ENCODE data around the gene ZFAND3.

The ZFAND3 gene

DNA sequence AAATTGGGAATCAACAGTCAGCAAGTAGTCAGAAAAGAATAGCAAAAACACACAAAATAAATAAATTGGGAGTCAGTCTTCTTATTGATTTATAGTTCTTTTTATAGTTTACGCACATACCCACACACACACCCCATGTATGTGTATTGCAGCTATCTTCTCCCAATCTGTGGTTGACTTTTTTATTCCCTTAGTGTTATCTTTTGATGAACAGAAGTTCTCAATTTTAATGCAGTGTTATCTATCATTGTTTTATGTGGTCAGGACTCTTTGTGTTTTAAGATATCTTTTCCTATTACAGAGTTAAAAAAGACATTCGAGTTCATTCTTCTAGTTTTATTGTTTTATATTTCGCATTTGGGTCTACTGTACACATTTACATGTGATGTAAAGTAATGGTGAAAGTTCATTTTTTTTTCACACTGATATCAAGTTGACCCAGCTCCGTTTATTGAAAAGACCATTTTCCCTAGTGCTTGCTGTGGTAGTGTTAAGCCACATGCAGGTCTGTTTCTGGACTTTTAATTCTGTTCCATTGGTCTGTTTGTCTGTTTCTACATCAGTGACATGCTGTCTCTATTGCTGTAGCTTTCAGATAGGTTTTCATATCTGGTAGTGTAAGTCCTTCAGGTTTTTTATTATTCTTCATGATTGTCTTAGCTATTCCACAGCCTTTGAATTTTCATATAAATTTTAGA is 78.4 kb downstream of the ZFAND3 start:
- DNase-seq = no peak

DNA sequence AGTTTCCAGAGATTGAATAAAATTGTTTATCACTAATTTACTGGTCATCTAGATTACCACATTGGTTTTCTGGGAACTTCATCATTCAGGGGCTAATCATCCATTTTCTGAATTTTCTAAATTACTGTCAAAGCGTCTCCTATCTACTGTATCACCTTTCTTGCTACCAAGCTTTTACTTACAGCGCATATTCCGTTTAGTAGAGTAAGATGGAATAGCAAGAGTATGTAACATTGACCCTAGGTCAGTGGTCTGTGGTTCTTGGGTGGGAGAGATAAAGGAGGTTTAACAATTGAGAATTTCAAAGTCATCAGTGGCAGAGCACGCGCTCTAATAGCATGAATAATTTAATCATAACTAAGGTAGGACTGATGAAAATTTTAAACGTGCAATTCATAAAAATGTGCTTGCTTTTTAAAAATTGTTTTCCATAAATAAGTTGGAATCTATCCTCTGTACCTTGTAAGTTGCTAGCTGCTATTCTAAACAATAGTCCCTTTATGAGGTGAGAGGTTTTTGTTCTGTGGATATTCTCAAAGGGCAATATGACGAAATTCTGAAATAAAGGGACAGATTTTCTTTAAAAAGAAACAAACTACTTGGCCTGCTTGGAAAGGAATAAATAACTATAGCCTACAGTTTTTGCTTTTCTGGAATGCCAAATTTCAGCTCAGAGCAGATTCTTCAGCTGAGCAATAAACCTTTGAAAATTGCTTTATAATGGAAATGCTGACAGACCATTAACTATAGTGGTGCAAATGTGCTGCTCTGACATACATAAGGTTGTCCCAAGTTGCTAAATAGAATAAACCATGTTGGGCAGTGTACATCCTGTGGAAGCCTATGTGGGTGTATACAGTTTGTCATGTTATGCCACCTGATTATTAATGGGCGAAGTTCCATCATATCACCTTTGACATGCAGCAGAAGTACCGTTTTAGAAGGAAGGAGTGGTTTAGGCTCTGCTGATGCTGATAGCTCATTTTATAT is 84.1 kb downstream of the ZFAND3 start:
- no peak for DNase-seq

DNA sequence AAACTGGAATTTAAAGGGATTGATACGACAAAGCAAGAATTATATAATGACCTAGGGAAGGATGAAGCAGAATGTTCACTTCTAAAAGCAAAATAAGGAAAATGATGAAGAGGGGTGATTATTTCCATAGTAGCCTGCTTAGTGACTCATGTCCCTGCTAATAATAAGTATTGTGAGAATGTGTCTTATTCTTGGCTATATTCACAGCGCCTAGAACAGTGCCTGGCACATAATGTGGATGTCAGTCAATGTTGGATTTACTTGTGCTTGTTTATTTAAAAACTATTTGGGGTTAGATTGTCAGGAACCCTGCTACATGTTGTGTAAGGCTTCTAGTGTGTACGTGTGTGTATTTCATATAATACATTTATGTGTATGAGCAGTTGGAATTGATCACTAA is 85.1 kb downstream of the ZFAND3 start:
- no peak for DNase-seq

DNA sequence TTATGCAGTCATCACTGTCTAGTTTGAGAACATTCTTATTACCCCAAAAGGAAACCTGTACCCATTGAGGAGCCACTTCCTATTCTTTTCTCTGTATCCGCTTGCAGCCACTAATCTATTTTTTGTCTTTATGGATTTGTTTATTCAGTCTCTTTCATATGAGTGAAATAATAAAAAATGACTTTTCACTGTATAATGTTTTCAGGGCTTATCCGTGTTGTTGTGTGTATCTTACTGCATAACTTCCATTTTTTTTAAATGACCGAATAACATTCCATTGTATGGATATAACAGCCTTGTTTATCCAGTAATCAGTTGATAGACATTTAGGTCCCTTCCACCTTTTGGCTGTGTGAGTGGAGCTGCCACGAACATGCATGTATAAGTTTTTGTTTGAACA is 86.6 kb downstream of the ZFAND3 start:
- DNase-seq = no peak

DNA sequence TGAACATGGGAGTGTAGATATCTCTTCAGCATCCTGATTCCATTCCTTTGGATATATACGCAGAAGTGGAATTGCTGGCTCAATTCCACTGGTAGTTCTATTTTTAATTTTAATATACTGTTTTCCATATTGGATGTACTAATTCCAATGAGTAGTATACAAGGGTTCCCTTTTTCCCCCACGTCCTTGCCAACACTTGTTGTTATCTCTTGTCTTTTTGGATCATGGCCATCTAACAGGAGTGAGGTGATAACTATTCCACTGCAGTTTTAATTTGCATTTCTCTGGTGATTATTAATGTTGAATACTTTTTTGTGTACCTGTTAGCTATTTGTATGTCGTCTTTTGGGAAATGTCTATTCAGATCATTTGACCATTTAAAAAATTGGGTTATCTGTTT is 91.5 kb downstream of the ZFAND3 start:
- no peak for DNase-seq

DNA sequence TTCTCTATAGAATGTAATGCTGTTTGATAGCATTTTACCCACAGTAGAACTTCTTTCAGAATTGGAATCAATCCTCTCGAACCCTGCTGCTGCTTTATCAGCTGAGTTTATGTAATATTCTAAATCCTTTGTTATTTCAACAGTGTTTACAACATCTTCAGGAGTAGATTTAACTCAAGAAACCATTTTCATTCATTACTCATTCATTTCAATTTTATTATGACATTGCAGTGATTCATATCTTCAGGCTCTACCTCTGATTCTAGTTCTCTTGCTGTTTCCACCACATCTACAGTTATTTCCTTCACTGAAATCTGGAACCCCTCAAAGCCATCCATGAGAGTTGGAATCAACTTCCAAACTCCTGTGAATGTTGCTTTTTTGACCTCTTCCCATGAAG is 93.7 kb downstream of the ZFAND3 start:
- no peak for DNase-seq

DNA sequence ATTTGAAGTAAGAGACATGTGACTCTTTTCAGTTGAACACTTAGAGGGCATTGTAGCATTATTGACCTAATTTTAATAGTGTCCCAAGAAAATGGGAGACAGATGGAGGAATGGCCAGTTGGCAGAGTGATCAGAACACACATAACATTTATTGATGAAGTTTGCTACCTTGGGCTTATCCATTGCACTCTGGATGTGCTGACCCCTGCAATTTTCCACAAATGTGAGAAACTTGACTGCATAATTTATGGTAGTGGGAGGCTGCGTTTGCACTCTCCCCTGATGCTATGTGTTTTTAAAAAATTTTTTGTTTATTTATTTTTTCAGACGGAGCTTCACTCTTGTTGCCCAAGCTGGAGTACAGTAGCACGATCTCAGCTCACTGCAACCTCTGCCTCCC is 95.9 kb downstream of the ZFAND3 start:
- DNase-seq = no peak

DNA sequence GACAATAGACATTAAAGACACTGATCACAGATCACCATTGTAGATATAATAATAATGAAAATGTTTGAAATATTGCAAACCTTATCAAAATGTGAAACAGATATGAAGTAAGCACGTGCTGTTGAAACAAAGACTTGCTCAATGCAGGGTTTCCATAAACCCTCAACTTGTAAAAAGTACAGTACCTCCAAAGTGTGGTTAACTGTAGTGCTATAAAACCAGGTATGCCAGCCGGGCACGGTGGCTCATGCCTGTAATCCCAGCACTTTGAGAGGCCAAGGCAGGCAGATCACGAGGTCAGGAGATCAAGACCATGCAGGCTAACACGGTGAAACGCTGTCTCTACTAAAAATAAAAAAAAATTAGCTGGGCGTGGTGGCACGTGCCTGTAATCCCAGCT is 96.6 kb downstream of the ZFAND3 start:
- DNase-seq = no peak

DNA sequence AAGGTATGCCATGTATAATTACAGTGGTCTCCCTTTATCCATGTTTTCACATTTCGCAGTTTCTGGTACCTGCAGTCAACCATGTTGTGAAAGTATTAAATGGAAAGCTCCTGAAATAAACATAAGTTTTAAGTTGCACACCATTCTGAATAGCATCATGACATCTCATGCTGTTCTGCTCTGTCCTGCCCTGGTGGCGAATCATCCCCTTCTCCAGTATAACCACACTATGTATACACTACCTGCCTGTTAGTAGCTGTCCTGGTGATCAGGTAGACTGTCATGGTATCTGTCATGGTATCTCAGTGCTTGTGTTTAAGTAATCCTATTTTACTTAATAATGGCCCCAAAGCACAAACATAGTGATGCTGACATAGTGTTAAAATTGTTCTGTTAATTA is 97.1 kb downstream of the ZFAND3 start:
- DNase-seq = no peak

DNA sequence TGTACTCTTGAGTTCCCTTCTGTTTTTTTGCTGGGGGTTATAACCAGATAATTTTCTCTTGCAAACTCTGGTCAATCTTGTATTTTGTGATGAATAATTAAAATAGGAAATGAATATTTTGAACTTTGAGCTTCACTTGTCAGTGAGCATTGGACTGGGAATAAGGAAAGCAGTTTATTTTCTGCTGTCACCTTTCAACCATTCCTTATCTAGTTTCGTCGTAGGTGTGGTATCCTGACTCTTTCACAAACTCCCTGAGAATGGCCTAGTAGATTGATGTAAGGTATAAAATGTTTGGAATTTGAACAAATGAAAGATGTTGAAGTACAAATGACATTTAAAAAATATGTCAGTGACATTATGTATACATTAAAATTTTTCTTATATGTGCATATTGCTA is 98.0 kb downstream of the ZFAND3 start:
- no peak for DNase-seq

DNA sequence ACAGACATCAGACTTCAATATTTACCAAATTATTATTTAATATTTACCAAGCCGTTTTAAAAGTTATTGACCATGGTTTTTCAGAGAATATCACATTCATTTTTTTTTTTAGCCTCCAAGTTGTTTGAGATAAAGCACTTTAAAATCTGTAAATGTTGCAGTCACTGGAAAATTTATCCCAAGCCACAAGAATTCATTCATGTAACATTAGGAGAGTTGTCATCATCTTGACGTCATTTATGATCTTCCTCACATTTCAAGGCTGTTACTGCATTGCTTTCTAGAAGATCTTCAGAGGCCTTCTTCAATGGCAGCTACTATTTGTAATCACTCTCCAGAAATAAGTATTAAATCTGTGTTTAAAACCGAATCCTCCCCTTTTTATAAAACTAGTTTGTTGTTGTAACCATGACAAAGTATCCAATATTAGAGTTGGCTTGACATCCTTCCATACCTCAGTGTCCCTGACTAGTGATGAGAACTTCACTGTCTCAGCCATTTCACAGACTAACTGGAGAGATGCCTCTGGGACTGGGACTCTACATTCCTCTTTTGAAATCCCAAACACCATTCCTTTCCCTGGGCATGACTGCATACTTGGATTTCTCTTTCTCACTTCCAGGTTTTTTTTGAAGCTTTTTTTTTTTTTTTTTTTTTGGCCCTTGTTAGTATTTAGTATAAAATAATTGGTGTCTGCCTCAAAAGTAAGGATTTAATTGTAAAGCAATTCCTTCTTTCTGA is 100.1 kb downstream of the ZFAND3 start:
- DNase-seq = no peak

DNA sequence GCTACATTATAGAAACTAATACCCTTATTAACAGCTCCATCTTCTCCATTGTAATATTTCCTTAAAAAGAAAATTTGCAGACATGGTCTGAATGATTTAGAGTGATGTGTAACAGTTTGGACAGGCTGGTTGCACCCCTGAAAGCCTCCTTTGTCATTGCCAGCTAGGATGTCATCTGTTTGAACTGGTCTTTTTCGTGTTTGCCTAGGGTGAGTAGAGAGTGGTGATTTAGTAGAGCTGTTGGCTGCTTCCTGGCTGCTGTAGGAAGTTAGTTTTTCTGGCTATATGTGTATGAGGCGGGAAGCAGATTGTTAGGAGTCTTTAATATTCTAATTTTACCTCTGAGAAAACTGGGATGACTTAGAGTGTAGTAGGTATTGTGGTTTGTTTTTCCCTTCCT is 101.1 kb downstream of the ZFAND3 start:
- DNase-seq = no peak

DNA sequence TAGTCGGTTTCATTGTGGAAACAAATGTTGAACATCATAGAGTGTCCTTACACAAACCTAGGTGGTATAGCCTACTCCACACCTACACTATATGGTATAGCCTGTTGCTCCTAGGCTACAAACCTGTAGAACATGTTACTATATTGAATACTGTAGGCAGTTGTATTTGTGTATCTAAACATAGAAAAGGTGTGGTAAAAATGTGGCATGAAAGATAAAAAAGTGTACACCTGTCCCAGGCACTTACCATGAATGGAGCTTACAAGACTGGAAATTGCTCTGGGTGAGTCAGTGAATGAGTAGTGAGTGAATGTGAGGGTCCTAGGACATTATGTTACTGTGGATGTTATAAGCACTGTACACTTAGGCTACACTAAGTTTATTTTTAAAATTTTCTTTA is 103.0 kb downstream of the ZFAND3 start:
- DNase-seq = no peak

DNA sequence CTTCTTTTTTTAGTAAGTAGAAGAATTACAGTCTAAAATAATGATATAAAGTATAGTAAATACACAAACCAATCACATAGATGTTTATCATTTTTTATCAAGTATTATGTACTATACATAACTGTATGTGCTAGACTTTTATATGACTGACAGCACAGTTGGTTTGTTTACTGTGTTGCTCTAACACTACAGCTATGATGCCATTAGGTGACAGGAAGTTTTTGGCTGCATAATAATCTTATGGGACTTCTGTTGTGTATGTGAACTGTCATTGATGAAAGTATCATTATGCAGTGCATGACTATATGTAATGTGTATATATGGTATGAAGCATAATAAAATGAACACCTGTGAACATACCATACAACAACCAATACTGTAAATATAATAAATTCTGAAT is 104.0 kb downstream of the ZFAND3 start:
- DNase-seq = no peak

DNA sequence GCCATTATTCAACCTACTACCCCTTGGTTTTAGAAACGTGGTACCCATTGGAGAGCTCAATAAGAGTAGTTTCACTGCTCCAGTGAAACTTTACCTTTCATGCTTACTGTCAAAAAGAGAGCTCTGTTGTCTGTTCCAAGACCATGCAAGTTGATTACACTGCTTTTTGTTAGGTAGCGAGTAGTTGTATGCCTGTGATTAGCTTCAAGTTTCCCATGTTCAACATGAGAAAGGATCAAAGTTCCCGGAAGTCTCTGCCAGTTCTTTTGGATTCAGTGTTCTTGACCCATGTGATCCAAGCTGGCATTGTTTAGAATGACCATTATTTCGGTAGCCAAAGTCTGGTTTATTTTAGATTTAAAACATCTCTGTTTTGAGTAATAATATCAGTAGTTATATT is 107.1 kb downstream of the ZFAND3 start:
- no peak for DNase-seq

DNA sequence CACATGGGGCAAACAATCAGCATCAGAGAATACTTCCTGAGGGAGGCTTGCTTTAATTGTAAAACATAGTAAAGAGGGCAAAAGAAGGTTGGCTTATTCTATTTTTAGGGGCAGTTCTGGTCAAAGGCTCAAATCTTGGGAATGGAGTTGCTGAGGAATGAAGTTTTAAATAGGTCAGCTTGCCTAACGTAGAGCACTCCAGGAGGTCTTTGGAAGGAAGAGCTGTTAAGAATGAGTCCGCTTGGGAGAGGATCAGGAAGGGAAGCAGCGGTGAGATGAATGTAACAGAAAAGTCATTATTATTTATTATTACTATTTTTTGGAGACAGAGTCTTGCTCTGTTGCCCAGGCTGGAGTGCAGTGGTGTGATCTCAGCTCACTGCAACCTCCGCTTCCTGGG is 108.7 kb downstream of the ZFAND3 start:
- DNase-seq = no peak

DNA sequence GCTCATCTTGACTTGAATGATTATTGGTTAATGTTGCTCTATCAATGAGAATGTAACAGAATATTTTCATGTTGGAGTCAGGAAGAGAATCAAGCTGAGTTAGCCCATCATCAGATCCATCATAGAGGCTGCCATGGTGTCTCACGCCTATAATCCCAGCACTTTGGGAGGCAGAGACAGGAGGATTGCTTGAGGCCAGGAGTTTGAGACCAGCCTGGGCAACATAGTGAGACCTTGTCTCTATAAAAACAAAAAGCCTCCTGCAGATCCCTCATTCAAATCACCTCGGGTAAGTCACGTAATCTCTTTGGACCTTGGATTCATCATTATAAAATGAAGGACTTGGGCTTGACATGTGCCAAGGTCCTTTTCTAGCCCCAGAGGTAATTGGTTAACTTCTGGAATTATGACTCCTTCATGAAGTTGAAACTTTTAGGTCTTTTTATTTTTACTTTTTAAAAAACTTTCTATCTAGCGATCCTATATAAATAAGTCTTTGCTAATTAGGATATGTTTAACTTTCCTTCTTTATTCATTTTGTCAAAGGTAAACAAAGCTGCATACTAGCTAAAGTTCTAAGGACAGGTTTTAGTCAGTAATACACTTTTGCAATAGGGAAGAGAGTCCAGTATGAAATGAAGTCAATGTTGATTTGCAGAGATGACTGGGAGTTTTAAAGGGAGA is 110.9 kb downstream of the ZFAND3 start:
- DNase-seq = no peak

DNA sequence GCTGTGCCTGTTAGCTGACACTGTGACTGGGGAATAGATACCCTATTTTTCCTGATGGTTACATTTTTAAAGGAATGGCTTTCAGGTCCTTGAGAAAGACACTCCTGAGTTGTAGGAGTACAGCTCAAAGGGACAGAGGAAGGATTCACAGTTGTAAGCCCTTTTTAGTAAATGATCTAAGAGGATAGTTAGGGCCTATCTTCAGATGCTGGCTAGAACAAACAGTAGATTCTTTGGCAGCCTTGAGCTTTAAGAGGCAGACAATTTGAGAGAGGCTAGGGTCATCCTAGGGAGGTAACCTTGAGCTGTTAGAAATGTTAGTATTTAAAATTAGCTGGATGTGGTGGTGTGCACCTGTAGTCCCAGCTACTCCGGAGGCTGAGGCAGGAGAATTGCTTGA is 111.5 kb downstream of the ZFAND3 start:
- DNase-seq = no peak

DNA sequence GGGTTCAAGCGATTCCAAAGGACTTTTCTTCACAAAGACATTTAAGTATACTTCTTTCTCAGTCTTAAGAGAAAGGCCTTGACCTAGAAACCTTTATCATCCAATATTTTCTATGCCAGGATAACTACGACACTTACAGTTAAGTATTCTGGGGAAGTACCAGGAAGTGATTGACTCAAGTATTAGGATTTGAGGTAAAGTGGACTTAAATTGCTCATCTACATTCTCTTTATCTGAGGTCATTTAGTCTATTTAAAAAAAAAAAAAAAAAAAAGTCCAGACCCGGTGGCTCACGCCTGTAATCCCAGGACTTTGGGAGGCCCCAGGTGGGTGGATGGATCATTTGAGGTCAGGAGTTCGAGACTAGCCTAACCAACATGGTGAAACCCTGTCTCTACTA is 114.7 kb downstream of the ZFAND3 start:
- DNase-seq = no peak

DNA sequence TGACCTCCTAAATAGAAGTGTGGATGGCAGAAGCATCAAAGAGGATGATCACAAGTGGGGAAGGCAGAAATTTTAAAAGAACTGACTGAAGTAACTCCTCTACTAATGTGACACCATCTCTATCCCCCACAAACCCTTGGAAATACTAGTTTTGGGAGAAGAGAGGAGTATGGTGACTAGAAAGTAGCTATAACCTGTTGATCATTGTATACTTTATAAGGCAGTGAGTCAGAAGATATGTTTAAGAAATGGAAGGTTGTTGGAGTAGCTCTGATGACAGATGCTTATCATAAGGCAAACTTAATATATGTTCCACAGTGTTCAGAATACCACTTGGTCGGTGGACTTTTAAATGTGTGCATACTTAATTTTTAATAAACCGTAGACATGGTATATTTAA is 116.6 kb downstream of the ZFAND3 start:
- DNase-seq = no peak

DNA sequence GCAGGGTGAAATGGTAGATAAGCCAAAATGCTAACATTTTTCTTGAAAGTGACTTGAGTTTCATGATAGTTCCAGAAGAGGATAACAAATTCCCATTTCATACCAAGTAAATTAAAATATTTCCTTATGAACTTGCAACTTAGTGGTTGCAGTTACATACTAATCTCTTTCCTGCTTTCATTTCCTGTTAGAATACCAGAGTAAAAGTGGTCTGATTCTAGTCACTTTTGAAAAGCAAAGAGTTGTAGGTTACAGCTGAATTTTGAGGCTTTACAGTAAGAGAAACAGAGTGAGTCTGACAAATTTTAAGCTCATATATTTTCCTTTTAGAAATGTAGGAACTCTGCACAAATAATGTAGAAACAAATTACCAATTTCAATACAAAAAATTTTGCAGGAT is 117.4 kb downstream of the ZFAND3 start:
- no peak for DNase-seq

DNA sequence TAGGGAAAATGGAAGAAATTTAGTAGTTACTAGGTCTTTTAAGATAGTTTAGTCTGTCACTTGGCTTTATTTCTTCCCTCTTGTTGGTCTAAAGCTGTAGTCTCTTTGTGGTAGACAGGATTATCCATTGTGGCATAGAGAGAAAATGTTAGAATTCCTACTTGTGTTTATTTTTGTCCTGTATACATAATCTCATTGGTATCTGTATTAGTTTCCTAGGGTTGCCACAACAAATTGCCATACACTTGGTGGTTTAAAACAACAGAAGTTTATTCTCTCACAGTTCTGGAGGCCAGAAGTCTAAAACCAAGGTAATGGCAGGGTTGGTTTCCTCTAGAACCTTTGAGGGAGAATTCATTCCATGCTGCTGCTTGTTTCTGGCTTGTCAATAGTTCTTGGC is 119.4 kb downstream of the ZFAND3 start:
- no peak for DNase-seq
